C4-2B (cell line): ENCODE results near the gene SMCO4.

Experiments
- H3K27ac ChIP-seq: fragments of 450-650 bp; 2 replicates; pipeline ENCODE4 v1.5.1; 2017
- CTCF ChIP-seq: fragments of 450-650 bp; conservative IDR thresholded peaks from 2 replicates; pipeline ENCODE4 v1.5.1; 2017; ENCODE audit warnings: mild to moderate bottlenecking
- ZFX ChIP-seq: fragments of 450-650 bp; IDR thresholded peaks from 2 replicates; pipeline ENCODE4 v1.6.1; 2017

SMCO4 gene

DNA sequence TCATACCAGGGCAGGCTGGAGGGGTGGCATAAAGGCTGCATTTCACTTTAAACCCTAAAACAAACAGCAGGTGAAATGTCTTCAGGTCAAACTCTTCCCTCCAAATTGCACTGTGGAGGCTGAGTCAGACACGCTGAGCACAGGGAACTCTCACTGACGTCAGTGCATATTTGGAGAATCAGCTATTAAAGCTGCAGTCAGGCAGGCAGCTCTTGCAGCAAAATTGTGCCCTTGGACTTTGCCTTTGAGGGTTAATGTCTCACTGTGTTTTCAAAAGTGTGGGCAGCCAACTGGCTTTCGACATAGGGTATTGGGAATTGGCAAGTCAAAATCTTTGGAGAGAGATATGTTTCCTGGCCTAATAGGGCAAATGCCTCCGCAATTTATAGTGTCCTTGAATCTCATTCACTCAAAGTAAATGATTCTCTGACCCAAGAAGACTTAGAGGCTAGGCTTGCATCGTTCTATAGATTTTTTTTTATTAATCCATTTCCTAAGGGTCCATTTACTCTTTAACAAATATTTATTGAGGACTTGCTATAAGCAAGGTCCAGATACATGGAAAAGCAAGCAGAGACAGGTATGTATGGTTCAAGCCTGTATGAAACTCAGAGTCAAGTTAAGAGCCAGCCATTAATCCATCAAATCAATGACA lies 27.7 kb upstream of the SMCO4 start:
- TF ChIP-seq CTCF, result no peak
- TF ChIP-seq ZFX, result no peak

GRCh38 chr11:93569496-93569895 lies 26.3 kb upstream of the SMCO4 start:
- TF ChIP-seq ZFX, result no peak
- TF ChIP-seq CTCF, result no peak

More for the DNA sequence above, 27.7 kb upstream of the SMCO4 start:
- H3K27ac ChIP-seq, result no peak overlapping the region

DNA sequence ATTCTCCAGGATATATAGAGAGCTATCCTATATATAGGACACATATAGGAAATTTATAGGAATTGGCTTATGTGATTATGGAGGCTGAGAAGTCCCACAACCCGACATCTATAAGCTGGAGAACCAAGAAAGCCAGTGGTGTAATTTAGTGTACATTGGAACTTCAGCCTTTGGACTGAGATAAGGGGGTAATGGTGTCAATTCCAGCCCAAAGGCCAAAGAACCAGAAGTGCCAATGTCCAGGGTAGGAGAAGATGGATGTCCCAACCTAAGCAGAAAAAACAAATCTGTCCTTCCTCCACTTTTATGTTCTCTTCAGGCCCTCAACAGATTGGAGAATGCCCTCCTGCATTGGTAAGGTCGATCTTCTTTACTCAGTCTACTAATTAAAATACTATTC lies 25.5 kb upstream of the SMCO4 start:
- H3K27ac ChIP-seq, result no peak overlapping the region
- TF ChIP-seq ZFX, result no peak
- no peak for TF ChIP-seq CTCF

More at GRCh38 chr11:93569496-93569895, 26.3 kb upstream of the SMCO4 start:
- H3K27ac ChIP-seq, result no peak overlapping the region

- TF ChIP-seq ZFX, result no peak
- no peak for TF ChIP-seq CTCF
- H3K27ac ChIP-seq, result peak overlapping the region; percentile 38
Measured at GRCh38 chr11:93567401-93567895, 24.3 kb upstream of the SMCO4 start.

DNA sequence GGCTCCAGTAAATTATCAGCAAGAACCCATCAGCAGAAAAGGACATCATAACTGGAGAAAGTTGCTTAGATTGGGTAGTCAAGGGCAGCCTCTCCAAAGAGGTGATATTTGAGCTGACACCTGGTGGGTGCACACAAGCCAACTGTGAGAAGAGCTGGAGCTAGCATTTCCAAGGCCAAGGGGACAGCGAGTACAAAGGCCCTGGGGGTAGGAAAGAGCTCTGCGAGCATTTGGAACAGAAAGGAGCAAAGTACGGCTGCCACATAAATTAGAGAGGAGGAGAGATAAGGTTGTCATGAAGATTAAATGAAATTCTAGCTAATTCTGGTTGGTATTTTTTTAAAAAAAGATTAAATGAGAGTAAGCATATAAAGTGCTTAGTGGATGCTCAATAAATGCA lies 21.7 kb upstream of the SMCO4 start:
- no peak for TF ChIP-seq CTCF
- no peak for TF ChIP-seq ZFX
- H3K27ac ChIP-seq, result no peak overlapping the region

DNA sequence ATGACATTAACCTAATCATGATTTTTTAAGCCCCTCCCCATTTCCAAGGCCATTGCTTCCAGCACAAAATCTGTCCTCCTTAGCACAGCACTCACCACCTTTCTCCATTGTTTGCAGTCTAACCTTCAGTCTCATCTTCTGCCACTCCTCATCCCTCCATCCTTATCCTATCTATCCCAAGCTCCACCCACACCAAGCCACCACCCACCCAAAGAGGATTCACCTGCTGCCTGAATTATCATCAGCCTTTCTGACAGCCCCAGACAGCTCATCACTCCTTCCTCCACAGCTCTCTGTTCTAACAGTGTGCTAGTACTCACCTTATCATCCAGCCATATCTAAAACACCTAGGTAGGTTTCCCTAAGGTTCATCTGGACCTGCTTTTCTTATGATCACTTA lies 20.7 kb upstream of the SMCO4 start:
- TF ChIP-seq ZFX (no peak), CTCF (no peak)
- no peak overlapping the region for H3K27ac ChIP-seq

DNA sequence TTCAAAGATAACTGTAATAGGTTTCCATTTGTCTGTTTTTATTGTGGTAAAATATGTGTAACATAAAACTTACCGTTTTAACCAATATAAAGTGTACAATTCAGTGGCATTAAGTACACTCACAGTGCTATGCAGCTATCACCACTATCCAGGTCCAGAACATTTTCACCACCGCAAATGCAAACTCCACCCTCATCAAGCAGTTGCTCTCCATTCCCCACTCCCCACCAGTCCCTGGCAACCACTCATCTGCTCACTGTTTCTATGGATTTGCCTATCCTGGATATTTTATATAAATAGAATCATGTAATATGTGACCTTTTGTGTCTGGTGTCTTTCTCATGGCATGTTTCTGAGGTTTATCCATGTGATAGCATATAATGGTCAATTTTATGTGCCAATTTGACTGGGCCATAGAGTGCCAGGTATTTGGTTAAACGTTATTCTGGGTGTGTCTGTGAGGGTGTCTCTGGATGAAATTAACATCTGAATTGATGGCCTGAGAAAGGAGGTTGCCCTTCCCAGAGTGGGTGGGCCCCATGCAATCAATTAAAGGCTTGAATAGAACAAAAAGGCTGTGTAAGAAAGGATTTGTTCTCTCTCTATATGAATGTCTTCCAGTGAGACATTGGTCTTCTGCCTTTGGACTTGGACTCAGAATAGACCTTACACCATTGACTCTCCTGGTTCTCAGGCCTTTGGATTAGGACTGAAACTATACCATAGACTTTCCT lies 17.2 kb upstream of the SMCO4 start:
- TF ChIP-seq ZFX (no peak), CTCF (no peak)
- H3K27ac ChIP-seq, result no peak overlapping the region
